Epithelial cell of esophagus (primary cell): Measurements from ENCODE around the gene AP2A1.

Experiments
- DNase-seq: peaks from one replicate; pipeline ENCODE4 v3.0.0; 2010; ENCODE audit warnings: low read depth
- H3K4me3 ChIP-seq: 2 replicates; pipeline ENCODE4 v1.5.1; 2011; ENCODE audit warnings: mild to moderate bottlenecking, low read length, control low read depth
- TF ChIP-seq, protein P1 (sequence below): IDR thresholded peaks from 2 replicates; pipeline ENCODE4 v1.5.1; 2011; ENCODE audit warnings: low read depth, mild to moderate bottlenecking, low read length, control low read depth, inconsistent platforms; ENCODE audit not compliant: insufficient read depth; ENCODE audit errors: missing control alignments

Gene AP2A1

DNA sequence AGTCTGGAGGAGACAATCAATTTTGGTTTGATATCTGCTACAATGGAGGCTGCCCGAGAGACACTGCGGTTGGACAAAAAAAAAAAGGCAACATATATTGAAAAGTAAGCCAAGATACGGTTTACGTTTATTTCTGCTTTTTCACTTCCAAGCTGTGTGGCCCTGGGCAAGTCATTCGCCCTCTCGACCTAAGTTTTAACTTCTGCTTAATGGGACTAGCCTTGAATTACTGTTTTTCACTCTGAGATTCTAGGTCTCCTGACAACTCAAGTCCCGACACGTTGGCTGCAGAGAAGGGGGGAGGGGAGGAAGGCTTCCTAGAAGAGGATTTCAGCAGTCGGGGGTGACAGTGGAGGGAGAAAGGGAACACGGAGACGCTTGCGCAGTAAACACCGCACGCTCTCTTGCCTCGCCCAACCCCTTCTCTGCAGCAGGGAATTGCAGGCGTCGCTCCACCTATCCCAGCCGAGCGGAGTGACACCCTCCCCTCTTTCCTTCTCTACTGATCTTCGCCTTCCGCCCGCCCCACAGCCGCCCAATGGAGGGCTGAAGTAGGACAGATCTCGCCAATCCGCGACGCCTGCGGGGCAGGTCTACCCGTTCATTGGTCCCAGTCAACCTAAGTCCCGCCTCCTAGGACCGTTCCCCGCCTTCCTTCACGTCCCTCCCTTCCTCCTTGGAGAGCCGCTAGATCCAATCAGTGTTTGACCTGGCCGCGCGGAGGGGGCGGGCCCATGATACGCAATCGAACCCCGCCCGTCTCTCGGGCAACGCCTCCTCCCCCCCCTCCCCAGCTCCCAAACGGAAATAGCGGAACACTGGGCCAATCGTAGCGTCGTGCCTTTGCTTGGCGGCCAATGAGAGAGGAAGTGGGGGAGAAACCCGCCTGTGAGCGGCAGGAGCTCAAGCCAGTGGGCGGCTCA lies 533 bp upstream of the AP2A1 start:
- peak overlapping the region; percentile 40 for H3K4me3 ChIP-seq
- TF ChIP-seq, protein P1, sequence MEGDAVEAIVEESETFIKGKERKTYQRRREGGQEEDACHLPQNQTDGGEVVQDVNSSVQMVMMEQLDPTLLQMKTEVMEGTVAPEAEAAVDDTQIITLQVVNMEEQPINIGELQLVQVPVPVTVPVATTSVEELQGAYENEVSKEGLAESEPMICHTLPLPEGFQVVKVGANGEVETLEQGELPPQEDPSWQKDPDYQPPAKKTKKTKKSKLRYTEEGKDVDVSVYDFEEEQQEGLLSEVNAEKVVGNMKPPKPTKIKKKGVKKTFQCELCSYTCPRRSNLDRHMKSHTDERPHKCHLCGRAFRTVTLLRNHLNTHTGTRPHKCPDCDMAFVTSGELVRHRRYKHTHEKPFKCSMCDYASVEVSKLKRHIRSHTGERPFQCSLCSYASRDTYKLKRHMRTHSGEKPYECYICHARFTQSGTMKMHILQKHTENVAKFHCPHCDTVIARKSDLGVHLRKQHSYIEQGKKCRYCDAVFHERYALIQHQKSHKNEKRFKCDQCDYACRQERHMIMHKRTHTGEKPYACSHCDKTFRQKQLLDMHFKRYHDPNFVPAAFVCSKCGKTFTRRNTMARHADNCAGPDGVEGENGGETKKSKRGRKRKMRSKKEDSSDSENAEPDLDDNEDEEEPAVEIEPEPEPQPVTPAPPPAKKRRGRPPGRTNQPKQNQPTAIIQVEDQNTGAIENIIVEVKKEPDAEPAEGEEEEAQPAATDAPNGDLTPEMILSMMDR, result no peak
- DNase-seq, result peak; percentile 100

DNA sequence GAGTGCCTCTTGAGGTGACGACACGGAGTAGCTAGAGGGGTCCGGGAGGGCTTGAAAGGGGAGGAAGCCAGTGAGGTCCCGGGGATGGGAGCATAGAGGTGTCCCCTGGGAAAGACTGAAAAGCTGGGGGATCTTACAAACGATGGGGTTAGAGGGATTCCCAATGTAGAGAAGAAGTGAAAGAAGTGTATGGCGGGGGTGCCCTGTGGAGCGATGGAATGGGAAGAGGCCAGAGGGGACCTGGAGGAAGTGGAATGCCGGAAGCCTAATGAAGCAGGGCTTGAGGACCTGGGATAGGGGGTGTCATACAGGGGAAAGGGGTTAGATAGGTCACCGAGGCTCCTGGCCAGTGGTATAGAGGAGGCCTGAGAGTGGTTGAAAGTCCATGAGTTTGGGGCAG lies 580 bp downstream of the AP2A1 start:
- no peak for DNase-seq
- peak overlapping the region; percentile 82 for H3K4me3 ChIP-seq
- TF ChIP-seq, protein P1, result no peak

DNA sequence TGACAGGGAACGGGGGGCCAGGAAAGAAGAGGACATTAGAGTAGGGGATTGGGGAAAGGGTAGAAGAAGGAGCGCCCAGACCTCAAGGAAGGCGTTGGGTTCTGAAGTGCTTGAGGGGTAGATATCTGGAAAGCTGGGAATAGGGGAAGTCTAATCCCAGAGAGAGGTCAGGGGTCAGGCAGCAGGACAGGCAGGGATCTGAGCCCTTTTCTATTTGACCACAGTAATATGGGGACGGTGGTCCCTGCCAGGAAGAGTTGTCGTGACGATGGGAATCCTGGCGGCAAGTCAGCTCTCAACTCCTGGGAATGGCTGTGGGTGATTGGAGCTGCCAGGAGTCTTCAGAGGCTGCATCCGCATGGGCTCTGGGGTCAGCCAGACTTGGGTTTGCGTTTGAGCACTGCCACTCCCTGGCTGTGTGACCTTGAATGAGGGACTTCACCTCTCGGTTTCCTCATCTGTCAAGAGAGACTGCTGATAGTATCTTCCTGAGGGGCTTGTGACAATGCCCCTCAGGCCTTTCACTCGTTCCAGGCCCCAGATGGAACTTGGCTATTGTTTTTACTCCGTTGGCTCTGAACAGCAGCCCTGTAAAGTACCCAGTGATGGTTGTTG lies 1.3 kb downstream of the AP2A1 start:
- H3K4me3 ChIP-seq, result peak overlapping the region; percentile 82
- DNase-seq, result no peak
- TF ChIP-seq, protein P1, result no peak

DNA sequence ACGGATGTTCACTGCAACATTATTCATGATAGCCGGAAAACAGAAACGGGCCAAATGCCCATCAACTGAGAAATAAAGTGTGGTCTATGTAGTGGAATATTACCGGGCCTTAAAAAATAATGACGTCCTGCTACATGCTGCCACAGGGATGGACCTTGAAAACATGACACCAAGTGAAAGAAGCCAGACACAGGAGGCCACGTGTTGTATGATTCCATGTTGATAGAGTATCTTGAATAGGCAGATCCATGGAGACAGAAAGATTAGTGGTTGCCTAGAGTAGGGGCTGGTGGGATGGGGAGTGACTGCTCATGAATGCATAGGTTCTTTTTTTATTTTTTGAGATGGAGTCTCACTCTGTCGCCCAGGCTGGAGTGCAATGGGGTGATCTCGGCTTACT lies 3.7 kb downstream of the AP2A1 start:
- TF ChIP-seq, protein P1, result no peak
- H3K4me3 ChIP-seq, result no peak overlapping the region
- DNase-seq, result no peak

DNA sequence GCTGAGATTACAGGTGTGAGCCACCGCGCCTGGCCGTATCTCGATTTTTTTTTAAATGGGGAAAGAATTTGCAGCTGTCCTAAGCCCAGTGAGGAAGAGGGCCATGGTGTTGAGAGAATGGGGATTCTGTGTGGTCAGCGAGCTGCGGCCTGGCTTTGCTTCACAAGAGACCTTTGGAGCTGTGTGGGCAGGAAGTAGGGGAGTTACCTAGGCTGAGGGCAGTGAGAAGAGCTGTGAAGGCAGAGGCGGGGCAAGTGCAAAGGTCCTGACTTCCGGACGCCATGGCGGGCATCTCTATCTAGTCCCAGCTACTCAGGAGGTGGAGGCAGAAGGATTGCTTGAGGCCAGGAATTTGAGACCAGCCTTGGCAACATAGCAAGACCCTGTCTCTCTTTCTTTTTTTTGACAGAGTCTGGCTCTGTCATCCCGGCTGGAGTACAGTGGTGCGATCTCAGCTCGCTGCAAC lies 4.9 kb downstream of the AP2A1 start:
- TF ChIP-seq, protein P1, result no peak

DNA sequence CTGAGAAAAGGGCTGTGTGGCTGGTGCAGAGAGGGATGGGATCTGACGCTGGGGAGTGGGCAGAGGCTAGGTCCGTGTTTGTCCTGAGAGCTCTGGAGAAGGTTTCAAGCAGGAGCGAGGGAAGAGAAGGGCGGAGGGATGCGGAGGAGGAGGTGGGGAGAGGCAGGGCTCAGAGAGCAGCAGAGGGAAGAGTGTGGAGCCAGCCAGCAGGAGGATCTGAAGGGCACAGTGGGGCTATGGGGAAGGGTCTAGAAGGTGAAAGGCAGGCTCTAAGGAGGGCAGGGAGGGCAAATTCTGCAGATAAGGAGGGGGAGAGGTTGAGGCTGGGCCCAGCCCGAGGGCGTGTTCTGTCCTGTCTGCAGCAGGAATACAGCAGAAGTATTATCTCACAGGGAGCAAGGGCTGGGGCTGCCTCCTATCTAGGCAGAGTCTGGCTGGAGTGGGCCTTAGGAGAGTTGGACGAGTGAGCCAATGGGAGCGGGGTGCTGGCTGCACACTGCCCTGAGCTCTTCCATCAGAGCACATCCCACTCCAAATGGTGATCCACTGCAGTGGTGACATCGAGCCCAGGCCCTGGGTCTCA lies 6.1 kb downstream of the AP2A1 start:
- no peak overlapping the region for H3K4me3 ChIP-seq
- DNase-seq, result peak; percentile 18
- TF ChIP-seq, protein P1, result no peak

More for the DNA sequence above, 4.9 kb downstream of the AP2A1 start:
- H3K4me3 ChIP-seq, result no peak overlapping the region
- DNase-seq, result no peak
